ENCODE measurements around the gene GTF2A2. TPM values are rescaled to one million over a fixed set of nuclear protein-coding genes. Genes with fewer than 3 reads are reported as not detected.

The GTF2A2 gene
- polyA plus RNA-seq, 3 donors, result 126 to 166 (median 133) TPM

GRCh38 chr15:59678172-59678571 is 20.9 kb upstream of the GTF2A2 start:
- H3K36me3 Mint-ChIP-seq, result peaks cover 76 to 93% of the 10 kb centered on the region in 2 donors
- peak overlapping the region in 1 of 7 donors; percentile 26 for H3K27ac Mint-ChIP-seq
- Histone ChIP-seq H4K20me1 (ENCODE audit: insufficient read depth, low read length) (peaks cover 100% of the 10 kb centered on the region), H3K9me3 (replicated peaks in 1 of 2; ENCODE audit: control insufficient read depth in 1 of 2, insufficient read depth in 1 of 2, low read length in 2 of 2) (no peaks in the 10 kb centered on the region), H3K4me2 (replicated peaks; ENCODE audit: extremely low read depth, low read length, poor library complexity, severe bottlenecking) (no peak overlapping the region), H3K36me3 (replicated peaks in 1 of 2; ENCODE audit: control insufficient read depth in 1 of 2, insufficient read depth in 2 of 2, low read length in 2 of 2) (peaks cover 92 to 100% of the 10 kb centered on the region in 2 donors), H2AFZ (ENCODE audit: insufficient read depth, low read depth, low read length, poor library complexity, severe bottlenecking) (no peak overlapping the region), H3K27me3 (ENCODE audit: control insufficient read depth in 2 of 2, insufficient read depth in 2 of 2, low read length in 2 of 2) (no peaks in the 10 kb centered on the region), H3K79me2 (ENCODE audit: insufficient read depth, low read length) (peaks cover 97% of the 10 kb centered on the region), H3K4me3 (replicated peaks in 1 of 3; ENCODE audit: low read depth in 2 of 3, low read length in 3 of 3) (no peak overlapping the region), H3K4me1 (ENCODE audit: control insufficient read depth in 1 of 2, insufficient read depth in 2 of 2, low read length in 2 of 2) (no peaks in the 10 kb centered on the region), H3K9ac (ENCODE audit: insufficient read depth, low read length, poor library complexity, severe bottlenecking) (no peak overlapping the region), H3K27ac (ENCODE audit: low read depth in 1 of 2, low read length in 2 of 2) (peak overlapping the region in 1 of 2 donors; percentile 6)
- no peaks in the 10 kb centered on the region for H3K27me3 Mint-ChIP-seq (ENCODE audit: low read depth in 3 of 3)
- no peaks in the 10 kb centered on the region for H3K9me3 Mint-ChIP-seq
- H3K4me1 Mint-ChIP-seq, result peaks cover 3% of the 10 kb centered on the region
- no peak overlapping the region for H3K4me3 Mint-ChIP-seq
- no CpG with 5 or more reads among the region's 1 CpG for WGBS (ENCODE audit: insufficient coverage)
- no peak for DNase-seq
- intact Hi-C loops (cut with micrococcal nuclease), result no loop called here
- no peak for TF ChIP-seq CTCF (IDR thresholded peaks at IDR 0.05)

GRCh38 chr15:59676565-59676964 is 19.2 kb upstream of the GTF2A2 start:
- TF ChIP-seq CTCF (IDR thresholded peaks at IDR 0.05), result no peak
- H2AFZ ChIP-seq (ENCODE audit: insufficient read depth, low read depth, low read length, poor library complexity, severe bottlenecking), result no peak overlapping the region
- Mint-ChIP-seq H3K36me3 (peaks cover 80 to 95% of the 10 kb centered on the region in 2 donors), H3K27ac (no peak overlapping the region), H3K4me3 (no peak overlapping the region), H3K4me1 (no peaks in the 10 kb centered on the region), H3K27me3 (ENCODE audit: low read depth in 3 of 3) (no peaks in the 10 kb centered on the region), H3K9me3 (no peaks in the 10 kb centered on the region)
- 100% methylated on average over 7 of the region's 23 CpGs for WGBS (ENCODE audit: insufficient coverage)
- H3K4me3 ChIP-seq (replicated peaks in 1 of 3; ENCODE audit: low read depth in 2 of 3, low read length in 3 of 3), result no peak overlapping the region
- H3K27me3 ChIP-seq (ENCODE audit: control insufficient read depth in 2 of 2, insufficient read depth in 2 of 2, low read length in 2 of 2), result no peaks in the 10 kb centered on the region
- H3K4me1 ChIP-seq (ENCODE audit: control insufficient read depth in 1 of 2, insufficient read depth in 2 of 2, low read length in 2 of 2), result no peaks in the 10 kb centered on the region
- intact Hi-C loops (cut with micrococcal nuclease), result no loop called here
- H3K36me3 ChIP-seq (replicated peaks in 1 of 2; ENCODE audit: control insufficient read depth in 1 of 2, insufficient read depth in 2 of 2, low read length in 2 of 2), result peaks cover 92 to 100% of the 10 kb centered on the region in 2 donors
- no peak overlapping the region for H3K4me2 ChIP-seq (replicated peaks; ENCODE audit: extremely low read depth, low read length, poor library complexity, severe bottlenecking)
- H3K9ac ChIP-seq (ENCODE audit: insufficient read depth, low read length, poor library complexity, severe bottlenecking), result no peak overlapping the region
- peaks cover 95% of the 10 kb centered on the region for H3K79me2 ChIP-seq (ENCODE audit: insufficient read depth, low read length)
- H4K20me1 ChIP-seq (ENCODE audit: insufficient read depth, low read length), result peaks cover 100% of the 10 kb centered on the region
- no peak overlapping the region for H3K27ac ChIP-seq (ENCODE audit: low read depth in 1 of 2, low read length in 2 of 2)
- no peaks in the 10 kb centered on the region for H3K9me3 ChIP-seq (replicated peaks in 1 of 2; ENCODE audit: control insufficient read depth in 1 of 2, insufficient read depth in 1 of 2, low read length in 2 of 2)
- DNase-seq, result no peak
